ELF-1 (cell line): ENCODE results near the gene MGMT.

Experiments
- DNase-seq: peaks from one replicate; pipeline ENCODE4 v3.0.0-alpha.2; 2016; ENCODE audit warnings: low read depth, low spot score

MGMT gene

GRCh38 chr10:129450391-129450790, 16.6 kb upstream of the MGMT start:
- DNase-seq: no peak

DNA sequence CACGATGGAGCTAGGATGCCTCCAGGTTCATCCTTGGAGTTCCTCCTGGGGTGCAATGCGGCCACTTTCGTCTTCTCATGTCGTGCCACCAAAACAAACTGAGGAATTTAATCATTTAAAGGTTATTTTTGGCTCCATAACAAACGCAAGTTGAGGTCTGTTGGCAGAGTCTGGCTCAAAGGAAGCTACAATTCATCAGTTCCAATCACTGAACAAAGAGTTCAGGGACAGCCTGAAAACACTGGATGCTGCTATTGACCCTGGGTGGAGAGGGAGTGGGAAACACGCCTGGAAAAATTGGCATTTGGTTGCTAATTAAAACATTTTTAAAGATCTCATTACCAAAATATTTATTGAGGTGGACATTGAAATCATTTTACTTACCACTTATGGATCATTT, 11.4 kb upstream of the MGMT start:
- DNase-seq: no peak

GRCh38 chr10:129459762-129460539, 7.1 kb upstream of the MGMT start:
- no peak for DNase-seq

- DNase-seq: no peak
These were observed 4.7 kb upstream of the MGMT start for GRCh38 chr10:129462257-129462795.

DNA sequence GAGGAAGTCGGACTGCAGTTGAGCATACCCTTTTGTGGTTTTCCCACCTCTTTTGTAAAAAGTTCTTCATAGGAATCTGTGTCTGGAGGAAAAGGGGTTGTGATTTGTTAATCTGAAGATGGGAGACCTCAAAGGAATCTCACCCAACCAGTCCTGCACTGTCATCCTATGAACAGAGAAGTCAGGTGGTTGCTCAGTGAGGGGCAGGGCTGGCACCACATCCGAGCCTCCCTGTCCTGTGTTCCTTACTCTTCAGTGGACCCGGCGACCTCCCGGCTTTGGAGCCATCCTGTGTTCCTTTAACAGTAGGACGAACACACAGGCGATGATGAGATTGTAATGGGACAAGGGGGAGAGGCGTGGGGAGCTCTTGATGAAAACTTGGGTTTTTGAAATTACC, 2.8 kb upstream of the MGMT start:
- peak; percentile 39 for DNase-seq

- DNase-seq: no peak
These were observed 992 bp upstream of the MGMT start for GRCh38 chr10:129465796-129466702.

DNA sequence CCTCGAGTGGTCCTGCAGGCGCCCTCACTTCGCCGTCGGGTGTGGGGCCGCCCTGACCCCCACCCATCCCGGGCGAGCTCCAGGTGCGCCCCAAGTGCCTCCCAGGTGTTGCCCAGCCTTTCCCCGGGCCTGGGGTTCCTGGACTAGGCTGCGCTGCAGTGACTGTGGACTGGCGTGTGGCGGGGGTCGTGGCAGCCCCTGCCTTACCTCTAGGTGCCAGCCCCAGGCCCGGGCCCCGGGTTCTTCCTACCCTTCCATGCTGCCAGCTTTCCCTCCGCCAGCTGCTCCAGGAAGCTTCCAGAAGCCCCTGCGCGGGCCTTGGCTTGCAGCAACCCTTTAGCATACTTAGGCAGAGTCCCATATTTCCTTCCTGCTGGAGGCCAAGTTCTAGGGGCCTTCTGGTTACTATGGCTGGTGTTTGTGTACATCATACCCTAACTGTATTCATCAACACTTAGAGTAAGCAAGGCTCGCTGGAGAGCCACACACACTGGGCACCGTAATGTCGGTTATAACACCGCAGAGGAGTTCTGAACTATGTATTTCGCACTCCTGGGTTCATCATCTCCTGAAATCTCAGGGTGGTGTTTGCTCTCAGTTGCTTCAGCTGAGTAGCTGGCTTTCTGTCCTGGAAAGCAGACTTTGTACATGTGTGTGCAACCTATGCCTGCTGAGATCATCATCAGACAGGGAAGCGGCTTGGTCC, 471 bp downstream of the MGMT start:
- peak; percentile 25 for DNase-seq

GRCh38 chr10:129468187-129468586, 1.1 kb downstream of the MGMT start:
- DNase-seq: no peak

DNA sequence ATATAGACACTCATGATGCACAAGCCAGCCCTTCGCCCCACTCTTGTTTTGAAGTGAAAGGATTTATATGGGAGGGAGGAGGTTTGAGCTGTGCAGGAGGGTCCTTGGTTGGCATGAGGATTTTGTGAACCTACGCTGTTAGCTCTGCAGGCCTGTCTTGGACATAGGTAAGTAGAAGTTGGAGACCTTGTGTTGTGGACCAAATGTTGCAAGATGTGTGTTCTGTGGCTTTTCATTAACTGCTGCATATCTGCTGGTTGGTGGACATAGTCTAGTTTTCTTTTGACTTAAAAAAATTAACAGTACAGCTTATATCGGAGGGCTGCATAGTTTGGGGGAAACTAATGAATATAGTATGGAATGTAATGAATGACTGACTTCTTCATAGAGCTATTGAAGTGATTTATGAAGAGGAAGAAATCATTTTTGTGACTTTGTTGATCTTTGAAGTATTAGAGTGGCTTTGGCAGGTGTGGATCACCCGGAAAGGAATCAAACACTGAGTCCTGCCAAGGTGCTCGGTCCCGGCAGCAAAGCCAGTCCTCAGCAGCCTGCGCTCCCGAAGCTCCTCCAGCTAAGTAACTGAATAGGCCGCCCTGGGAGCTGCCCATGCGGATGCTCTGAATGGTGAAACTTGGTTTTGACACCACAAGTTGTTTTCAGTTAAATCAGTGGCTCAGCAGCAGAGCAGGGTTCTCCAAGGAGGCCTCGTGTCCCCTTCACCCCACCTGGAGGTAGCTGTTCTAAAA, 3.2 kb downstream of the MGMT start:
- DNase-seq: no peak

- DNase-seq: no peak
These were observed 4.6 kb downstream of the MGMT start for GRCh38 chr10:129471447-129472175.

DNA sequence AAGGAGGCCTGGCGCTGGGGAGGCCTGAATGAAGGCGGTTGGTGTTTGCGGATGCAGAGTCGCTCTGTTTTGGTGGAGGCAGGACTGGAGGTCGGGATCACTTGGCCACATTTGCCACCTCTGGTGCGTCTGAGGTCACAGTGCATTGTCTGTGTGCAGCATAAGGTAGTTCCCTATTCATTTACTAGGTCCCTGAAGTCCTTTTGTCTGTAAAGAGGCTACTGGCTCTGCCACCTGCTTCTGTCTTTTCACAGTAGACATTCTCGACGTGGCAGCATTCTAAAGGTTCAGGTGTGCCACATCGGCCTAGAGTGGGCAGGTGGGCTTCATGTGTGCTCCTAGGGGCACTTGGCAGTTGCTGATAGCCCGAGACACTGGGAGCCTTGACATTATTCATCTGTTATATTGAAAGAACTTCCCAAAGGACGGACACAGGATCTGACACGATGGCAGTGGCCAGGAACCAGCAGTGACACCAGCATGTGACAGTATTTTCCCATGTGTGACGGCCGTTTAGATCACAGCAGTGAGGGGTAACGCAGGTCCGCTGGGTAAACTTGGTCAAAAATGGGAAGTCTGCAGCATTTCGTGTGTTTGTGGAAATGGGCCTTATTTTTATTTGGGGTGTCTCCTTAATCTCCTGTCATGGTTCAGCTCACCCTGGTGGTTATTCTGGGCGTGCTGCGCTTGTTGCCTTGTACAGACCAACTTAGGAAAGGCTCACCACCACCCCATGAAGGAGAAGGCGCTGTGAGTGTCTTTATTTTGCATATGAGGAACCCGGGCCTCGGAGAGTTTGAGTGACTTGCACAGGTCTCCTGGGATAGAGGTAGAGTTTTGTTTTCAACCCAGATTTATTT, 5.9 kb downstream of the MGMT start:
- no peak for DNase-seq

GRCh38 chr10:129474642-129475041, 7.6 kb downstream of the MGMT start:
- DNase-seq: no peak

GRCh38 chr10:129476431-129476830, 9.4 kb downstream of the MGMT start:
- DNase-seq: no peak

DNA sequence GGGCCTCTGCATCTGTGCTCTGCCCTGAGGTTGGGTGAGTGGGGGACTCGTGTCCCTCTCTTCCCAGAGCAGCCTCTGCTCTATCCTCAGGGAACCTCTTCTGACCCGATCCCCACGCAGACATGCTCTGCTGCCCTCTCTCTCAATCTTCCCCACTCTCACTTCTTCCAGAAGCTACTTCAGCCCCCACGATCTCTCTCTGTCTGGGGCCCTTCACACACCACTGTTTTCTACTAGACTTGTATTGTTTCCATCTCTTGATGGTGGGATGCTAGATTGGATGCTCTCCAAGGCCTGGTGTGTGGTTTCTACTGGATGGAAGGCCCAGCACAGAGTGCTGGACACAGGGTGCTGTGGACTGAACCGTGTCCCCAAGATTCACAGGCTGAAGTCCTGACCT, 10.0 kb downstream of the MGMT start:
- no peak for DNase-seq

DNA sequence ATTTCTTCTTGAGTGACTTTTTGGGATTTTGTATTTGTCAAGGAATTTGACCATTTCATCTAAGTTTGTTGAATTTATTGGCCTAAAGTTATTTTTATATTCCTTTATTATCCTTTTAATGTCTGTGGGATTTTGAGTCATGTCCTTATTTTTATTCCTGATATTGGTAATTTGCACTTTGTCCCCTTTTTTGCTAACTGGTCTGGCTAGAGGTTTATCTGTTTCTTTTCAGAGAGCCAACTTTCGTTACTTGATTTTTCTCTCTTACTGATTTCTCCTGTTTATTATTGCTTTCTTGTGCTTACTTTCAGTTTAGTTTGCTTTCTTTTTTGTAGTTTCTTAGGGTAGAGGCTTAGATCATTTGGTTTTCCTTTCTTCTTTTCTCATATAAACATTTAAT, 14.6 kb downstream of the MGMT start:
- no peak for DNase-seq

- DNase-seq: no peak
These were observed 16.5 kb downstream of the MGMT start for GRCh38 chr10:129483430-129484010.

DNA sequence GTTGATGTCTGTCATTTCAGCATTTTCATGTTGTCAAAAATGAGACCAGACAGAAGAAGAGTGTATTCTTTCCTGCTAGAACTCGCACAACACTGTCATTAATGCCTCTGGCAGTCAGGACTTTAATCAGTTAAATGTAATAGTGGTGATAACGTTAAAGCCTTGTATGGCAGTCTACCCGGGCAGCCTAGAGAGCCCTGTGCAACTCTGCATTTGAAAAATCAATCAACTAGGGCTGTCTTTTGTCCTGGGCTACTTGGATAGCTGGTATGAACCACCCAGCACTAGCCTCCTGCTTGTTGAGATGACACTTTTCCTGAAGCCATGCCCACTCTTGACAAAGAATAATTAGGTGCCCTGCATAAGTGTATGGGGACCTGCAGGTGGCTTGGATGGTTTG, 19.8 kb downstream of the MGMT start:
- DNase-seq: no peak

DNA sequence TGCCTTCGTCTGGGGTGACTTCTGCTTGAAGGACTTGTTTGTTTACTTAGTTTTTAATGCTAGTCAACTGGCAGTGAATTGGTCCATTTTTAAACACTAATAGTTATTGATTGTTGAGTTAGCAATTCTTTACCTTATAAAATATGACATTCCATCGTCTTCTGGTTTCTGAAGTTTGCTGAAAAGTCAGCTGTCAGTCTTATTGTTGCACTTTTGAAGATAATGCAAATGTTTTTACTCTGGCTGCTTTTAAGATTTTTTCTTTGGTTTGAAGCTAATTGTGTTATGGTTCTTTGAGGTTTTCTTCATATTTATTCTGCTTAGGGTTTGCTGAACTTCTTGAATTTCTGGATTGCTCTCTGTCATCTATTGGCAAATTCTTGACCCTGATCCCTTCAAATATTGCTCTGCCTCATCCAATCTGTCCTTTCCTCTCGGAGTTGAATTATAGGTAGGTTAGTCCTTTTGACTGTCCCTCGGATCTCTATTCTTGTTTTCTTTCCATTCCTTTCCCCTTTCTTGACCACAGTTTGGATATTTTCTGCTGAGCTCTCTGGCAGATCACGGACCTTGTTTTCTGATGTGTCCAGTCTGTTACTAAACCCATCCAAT, 24.2 kb downstream of the MGMT start:
- no peak for DNase-seq

- no peak for DNase-seq
These were observed 27.1 kb downstream of the MGMT start for GRCh38 chr10:129494176-129494575.
